Measurements from ENCODE around the gene NUP188.
A peak's percentile ranks its signal among the peaks of the same experiment; 100 is the strongest.

The NUP188 gene, protein sequence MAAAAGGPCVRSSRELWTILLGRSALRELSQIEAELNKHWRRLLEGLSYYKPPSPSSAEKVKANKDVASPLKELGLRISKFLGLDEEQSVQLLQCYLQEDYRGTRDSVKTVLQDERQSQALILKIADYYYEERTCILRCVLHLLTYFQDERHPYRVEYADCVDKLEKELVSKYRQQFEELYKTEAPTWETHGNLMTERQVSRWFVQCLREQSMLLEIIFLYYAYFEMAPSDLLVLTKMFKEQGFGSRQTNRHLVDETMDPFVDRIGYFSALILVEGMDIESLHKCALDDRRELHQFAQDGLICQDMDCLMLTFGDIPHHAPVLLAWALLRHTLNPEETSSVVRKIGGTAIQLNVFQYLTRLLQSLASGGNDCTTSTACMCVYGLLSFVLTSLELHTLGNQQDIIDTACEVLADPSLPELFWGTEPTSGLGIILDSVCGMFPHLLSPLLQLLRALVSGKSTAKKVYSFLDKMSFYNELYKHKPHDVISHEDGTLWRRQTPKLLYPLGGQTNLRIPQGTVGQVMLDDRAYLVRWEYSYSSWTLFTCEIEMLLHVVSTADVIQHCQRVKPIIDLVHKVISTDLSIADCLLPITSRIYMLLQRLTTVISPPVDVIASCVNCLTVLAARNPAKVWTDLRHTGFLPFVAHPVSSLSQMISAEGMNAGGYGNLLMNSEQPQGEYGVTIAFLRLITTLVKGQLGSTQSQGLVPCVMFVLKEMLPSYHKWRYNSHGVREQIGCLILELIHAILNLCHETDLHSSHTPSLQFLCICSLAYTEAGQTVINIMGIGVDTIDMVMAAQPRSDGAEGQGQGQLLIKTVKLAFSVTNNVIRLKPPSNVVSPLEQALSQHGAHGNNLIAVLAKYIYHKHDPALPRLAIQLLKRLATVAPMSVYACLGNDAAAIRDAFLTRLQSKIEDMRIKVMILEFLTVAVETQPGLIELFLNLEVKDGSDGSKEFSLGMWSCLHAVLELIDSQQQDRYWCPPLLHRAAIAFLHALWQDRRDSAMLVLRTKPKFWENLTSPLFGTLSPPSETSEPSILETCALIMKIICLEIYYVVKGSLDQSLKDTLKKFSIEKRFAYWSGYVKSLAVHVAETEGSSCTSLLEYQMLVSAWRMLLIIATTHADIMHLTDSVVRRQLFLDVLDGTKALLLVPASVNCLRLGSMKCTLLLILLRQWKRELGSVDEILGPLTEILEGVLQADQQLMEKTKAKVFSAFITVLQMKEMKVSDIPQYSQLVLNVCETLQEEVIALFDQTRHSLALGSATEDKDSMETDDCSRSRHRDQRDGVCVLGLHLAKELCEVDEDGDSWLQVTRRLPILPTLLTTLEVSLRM (N-terminal part only)

DNA sequence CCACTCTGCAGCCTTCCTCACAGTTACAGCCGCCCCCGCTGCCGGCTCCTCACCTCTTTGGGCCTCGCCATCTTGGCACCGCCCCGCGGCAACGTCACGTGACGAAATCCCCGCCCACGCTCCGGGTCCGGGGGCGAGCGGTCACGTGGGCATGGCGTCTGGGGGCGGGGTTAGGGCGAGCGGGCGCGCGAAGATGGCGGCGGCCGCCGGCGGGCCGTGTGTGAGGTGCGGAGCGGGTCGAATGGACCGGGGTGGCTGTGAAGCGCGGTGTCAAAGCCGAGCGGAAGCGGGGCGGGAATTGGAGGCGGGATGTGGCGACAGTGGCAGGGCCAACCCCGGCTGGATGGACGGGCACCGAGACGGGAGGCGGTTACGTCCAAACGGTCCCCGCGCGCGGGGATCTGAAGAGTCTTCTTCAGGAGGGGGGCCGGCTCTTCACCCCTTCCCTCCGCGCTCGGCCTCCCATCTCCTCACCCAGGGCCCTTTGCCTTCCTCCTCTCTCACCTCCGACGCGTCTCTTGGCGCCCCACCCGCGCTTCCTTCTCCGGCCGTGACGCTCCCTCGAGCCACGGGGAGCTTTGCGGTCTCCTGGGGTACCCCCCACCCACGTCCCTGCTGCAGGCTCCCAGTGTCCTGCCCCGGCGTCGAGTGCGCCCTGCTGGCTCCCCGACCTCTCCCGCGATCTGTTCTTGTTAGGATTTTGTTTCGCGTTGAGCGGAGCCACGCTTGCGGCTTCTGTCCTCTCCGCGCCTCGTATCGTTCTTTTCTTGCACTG, at the start of gene NUP188, which contains the start of gene DOLK:
Gene NUP188 (plus strand): TSS at position 173 of the 775 bp plus-strand sequence. CDS start 21 bp downstream, at position 194.
Gene DOLK (minus strand): TSS at position 77 of the 775 bp plus-strand sequence. CDS start 300 bp downstream, outside the sequence.
- DNase-seq: peak; percentile 98

- no peak for DNase-seq
Measured at GRCh38 chr9:128898382-128898781, 49.1 kb upstream of the NUP188 start.

DNA sequence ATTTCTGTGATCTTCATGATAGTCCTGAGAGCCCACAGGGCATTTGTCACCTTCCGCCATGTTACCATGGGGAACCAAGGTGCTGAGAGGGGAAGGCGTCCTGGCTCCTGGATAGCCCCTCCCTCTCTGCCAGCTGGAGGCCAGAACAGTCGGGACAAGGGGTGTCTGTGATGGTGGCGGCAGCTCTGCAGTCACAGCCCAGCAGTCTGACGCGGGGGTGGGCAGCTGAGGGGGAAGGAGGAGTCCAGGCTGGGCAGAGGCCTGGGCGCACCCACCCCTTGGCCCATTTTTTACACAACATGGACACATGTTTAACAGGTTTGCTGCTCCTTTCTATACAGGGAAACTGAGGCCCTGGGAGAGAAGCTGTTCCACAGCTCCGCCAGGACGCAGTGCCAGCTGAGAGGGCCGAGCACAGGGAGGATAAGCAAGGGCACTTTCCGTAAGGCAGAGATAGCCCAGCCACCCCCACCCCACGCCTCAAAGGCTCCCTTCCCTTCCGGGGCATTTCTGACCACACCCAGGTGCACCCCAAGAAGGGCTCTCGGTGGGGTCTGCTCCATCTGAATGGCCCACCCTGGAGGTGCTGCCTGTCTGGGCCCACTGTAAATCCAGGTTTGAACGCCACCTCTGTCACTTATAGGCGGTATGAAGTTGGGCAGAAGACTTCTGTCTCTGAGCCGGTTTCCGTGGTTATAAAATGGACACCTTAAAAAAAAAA, 48.5 kb upstream of the NUP188 start:
- no peak for DNase-seq

GRCh38 chr9:128899566-128900322, 47.8 kb upstream of the NUP188 start:
- DNase-seq: no peak

DNA sequence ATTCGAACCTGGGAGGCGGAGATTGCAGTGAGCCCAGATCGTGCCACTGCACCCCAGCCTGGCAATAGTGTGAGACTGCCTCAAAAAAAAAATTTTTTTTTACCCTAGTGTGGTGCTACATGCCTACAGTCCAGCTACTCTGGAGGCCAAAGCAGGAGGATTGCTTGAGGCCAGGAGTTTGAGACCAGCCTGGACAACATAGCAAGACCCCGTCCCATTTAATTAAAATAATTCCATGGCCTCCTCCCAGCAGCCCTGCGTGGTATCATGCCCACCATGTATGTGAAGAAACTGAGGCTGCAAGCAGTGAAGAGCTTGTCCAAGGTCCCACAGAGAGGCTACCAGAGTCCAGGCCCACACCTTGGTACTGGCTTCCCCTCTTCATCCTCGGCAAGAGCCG, 46.1 kb upstream of the NUP188 start:
- DNase-seq: no peak

- DNase-seq: no peak
Measured at GRCh38 chr9:128901822-128902221, 45.7 kb upstream of the NUP188 start.

DNA sequence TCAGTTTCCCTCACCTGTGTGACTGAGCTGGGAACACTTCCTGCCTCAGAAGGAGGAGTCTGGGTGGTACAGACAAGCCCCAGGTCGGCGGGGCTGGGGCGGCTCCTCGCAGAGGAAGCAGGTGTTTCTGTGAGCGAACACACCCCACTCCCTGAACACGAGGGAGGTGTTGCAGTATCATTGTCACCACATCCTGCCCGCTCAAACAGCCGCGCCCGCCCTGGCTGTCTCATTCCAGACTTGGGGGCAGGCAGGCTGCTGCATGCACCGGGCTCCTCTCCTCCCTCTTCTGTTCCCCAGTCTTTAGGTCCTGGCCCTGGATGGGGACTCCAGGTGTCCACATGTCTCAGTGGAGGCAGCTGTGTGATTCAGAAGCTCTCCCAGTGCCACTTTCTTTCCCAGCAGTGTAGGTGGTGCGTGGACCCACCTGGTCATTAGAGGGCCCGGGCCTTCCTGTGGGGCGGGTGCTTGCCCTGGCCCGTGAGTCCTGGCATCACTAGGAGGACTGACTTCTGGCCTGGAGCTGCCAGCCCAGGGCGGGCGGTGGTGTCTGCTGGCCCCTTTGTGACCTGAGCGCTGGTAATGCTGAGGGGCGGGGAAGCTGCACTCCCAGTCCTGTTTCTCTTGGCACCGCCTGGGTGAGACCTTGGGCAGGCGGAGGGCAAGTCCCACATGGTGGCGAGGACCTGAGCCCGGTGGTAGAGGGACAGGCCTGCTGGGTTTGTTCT, 45.0 kb upstream of the NUP188 start:
- DNase-seq: peak; percentile 87

GRCh38 chr9:128903079-128903461, 44.4 kb upstream of the NUP188 start:
- DNase-seq: no peak

GRCh38 chr9:128903871-128904620, 43.5 kb upstream of the NUP188 start:
- no peak for DNase-seq

DNA sequence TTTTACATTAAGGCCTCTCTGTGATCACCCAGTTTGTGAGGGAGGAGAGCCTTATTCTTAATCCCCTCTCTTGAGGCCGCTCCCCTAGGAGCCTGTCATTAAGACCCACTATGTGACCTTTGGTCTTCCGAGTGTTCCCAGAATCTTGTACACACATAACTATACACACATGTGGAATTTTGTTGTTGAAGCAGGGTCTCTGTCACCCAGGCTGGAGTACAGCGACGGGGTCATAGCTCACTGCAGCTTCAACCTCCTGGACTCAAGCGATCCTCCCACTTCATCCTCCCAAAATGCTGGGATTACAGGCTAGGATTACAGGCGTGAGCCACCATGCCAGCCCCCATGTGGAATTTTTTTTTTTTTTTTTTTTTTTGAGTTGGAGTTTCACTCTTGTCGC, 41.5 kb upstream of the NUP188 start:
- DNase-seq: no peak

- no peak for DNase-seq
Measured at GRCh38 chr9:128906741-128907140, 40.8 kb upstream of the NUP188 start.

GRCh38 chr9:128908372-128908771, 39.1 kb upstream of the NUP188 start:
- no peak for DNase-seq

DNA sequence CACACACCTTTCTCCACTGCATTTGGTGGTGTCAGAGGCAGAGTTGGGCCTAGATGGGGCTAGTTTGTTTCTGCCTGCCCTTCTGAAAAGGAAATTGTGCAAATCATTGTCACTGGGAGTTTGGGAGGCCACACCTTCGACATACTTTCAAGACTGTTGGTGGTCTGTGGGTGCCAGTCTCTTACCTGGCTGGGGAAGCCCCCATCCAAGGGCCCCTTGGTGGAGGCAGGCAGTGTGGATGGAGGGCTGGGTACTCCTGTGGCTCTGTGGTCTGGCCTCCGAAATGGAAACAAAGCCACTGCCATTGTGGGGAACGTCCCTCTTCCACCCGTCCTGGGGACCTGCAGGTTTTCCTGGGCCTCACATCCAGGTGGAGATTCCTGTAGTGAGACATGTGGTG, 37.6 kb upstream of the NUP188 start:
- no peak for DNase-seq

DNA sequence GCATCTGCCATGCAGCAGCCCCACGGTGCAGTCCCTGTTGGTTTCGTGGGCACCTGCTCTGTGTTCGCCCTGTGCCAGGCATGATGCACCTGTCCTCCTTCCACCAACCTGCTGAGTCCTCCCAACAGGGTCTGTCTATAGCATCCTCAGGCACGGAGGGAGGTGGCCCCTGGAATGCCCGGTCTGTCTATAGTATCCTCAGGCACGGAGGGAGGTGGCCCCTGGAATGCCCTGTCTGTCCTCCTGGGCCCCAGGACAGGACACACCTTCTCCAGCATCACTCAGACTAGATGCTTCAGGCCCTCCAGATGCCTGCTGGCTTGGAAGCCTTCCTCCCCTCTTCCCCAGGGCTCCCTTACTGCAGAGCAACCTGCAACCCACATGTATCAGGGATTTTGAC, 36.6 kb upstream of the NUP188 start:
- DNase-seq: no peak

DNA sequence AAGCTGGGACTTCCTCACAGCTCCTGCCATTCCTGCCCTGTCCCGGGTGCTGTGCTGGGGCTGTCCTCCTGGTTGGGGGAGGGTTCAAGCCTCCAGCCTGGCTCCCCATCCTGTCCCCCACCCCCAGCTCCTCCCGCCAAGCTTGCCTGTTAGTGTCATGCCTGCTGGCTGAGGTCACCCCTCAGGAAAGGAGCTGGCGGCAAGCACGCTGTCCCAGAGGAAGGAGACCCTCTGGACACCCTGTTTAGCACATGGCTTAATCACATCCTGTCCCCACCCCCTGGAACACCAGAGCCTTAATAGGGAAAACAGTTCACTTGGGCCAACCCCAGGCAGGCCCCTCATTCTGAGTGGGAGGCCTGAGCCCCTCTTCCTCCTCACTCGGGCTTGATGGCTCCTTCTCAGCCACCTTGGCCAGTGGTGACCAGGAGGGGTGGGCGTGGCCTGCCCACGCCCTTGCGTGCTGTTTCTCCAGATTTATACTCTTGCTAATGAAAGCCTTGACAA, 35.9 kb upstream of the NUP188 start:
- no peak for DNase-seq

GRCh38 chr9:128912270-128912853, 35.1 kb upstream of the NUP188 start:
- no peak for DNase-seq

DNA sequence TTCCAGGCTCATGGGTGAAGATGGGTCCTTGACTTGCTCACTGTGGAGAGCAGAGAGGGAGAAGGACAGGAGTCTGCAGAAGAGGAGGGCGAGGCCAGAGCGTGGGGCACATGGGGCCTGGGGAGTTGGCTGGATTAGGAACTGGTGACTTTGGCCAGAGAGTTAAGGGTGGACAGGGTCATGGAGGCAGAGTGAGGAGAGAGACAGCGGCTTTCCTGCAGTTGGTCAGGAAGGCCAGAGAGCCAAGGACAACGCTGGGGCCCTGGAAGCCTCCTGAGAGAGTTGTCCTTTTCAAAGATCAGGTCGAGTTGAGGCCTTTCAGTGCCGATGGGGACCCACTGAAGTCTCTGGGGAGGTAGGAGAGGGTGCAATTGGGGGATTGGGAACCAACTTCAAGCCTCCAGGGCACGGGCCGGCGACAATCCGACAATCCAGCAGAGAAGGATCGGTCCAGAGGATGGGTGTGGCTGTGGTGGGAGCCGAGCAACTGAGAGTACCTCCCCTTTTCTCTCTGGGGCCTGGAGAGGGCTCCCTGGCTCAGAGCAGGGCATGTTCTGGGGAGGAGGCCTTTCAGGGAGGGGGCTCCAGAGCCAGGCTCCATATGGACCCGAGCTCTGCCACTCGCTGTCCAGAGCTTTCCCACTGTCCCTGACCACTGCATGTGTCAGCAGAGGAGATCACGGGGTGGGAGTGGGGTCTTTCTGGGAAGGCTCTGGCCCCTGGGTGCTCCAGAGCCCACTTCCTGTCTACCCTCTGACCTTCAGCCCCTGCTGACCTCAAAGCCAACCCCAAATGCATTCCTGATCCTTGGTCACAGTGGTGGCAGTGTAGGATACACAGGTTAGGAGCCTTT, 34.2 kb upstream of the NUP188 start:
- no peak for DNase-seq
